Astrocyte of the cerebellum (primary cell): ENCODE results near the gene DVL1.
"Not testable (repeated sequence)": the region's sequence is repeated elsewhere in the genome, so short reads cannot be mapped to it uniquely, and the experiment has no call there.

Source experiments
- DNase-seq: peaks from one replicate; pipeline ENCODE4 v3.0.0-alpha.2; 2011; ENCODE audit warnings: low read depth
- H3K4me3 ChIP-seq: 2 replicates; pipeline ENCODE4 v1.5.1; 2011; ENCODE audit warnings: mild to moderate bottlenecking, low read depth, low read length, moderate library complexity
- CTCF ChIP-seq: IDR thresholded peaks from 2 replicates; pipeline ENCODE4 v1.5.1; 2012; ENCODE audit warnings: low read length, low read depth, moderate library complexity, mild to moderate bottlenecking; ENCODE audit errors: missing control alignments
- in situ Hi-C: cut with HindIII; loops from 2 replicates; pipeline ENCODE4 v1.10.0; 2017; ENCODE audit warnings: low sequenced_read_pairs

DVL1 gene

DNA sequence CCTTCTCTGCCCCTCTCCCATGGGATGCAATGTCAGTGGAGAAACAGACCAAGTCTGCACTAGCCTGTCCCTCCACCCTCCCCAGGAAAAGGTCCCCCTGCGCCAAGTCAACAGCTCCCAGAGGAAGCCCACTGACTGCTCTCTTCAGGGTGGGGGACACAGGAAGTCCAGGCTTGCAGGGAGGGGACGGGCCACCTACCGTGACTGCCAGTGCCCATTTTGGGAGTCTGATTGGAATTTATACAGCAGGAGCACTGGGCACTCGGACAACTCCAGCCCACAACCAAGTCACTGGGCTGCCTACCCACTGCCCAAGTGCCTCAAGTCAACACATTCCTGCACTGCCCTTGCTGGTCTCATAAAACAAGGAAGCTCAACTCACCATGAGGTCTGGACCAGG is 43.8 kb upstream of the DVL1 start:
- no peak overlapping the region for H3K4me3 ChIP-seq
- no peak for DNase-seq
- in situ Hi-C loops = no loop called here
- TF ChIP-seq CTCF = no peak

GRCh38 chr1:1391225-1391624 is 42.0 kb upstream of the DVL1 start:
- no peak overlapping the region for H3K4me3 ChIP-seq
- in situ Hi-C loops = no loop called here
- no peak for TF ChIP-seq CTCF
- DNase-seq = no peak

GRCh38 chr1:1390675-1391074 is 41.5 kb upstream of the DVL1 start:
- no peak overlapping the region for H3K4me3 ChIP-seq
- no peak for TF ChIP-seq CTCF
- in situ Hi-C loops = no loop called here
- DNase-seq = no peak

GRCh38 chr1:1388078-1388472 is 38.9 kb upstream of the DVL1 start:
- no peak for DNase-seq
- no peak overlapping the region for H3K4me3 ChIP-seq
- in situ Hi-C loops = no loop called here
- no peak for TF ChIP-seq CTCF

GRCh38 chr1:1387098-1388077 is 38.2 kb upstream of the DVL1 start:
- in situ Hi-C loops = no loop called here
- no peak overlapping the region for H3K4me3 ChIP-seq
- TF ChIP-seq CTCF = no peak
- DNase-seq = no peak

GRCh38 chr1:1385931-1386330 is 36.7 kb upstream of the DVL1 start:
- no peak overlapping the region for H3K4me3 ChIP-seq
- DNase-seq = no peak
- no peak for TF ChIP-seq CTCF
- in situ Hi-C loops = no loop called here

GRCh38 chr1:1385339-1385738 is 36.1 kb upstream of the DVL1 start:
- DNase-seq, H3K4me3 ChIP-seq, in situ Hi-C loops: not testable (repeated sequence)
